GM10266 (cell line): ENCODE measurements around the gene CELF2.

ENCODE experiments used
- DNase-seq: peaks from one replicate; pipeline ENCODE4 v3.0.0; 2012; ENCODE audit errors: extremely low spot score
- CTCF ChIP-seq: IDR thresholded peaks from 2 replicates; pipeline ENCODE4 v1.5.1; 2012; ENCODE audit warnings: mild to moderate bottlenecking, low read depth; ENCODE audit not compliant: control insufficient read depth, insufficient read depth; ENCODE audit errors: missing control alignments

The CELF2 gene

GRCh38 chr10:11043039-11043438, 25.4 kb downstream of the CELF2 start:
- TF ChIP-seq CTCF, result no peak
- DNase-seq, result no peak

GRCh38 chr10:11043446-11044127, 25.9 kb downstream of the CELF2 start:
- no peak for DNase-seq
- no peak for TF ChIP-seq CTCF

DNA sequence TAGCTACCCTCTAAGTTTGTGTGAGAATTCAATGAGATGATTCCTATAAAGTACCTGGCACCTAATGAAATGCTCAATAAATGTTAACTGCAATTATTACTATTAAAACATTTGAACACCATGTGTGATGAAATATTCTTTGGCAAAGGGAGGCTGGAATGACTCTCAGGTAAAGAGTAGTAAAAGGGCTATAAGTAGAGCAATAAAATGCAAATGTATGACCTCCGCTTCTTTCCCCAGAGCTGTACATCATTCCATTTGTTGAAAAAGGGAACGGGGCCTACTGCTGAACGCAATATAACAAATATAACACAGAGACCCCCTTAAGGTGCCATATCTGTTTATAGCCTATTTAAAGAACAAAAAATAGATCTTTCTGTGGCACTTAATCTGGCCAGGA, 27.8 kb downstream of the CELF2 start:
- DNase-seq, result no peak
- no peak for TF ChIP-seq CTCF

- TF ChIP-seq CTCF, result no peak
- no peak for DNase-seq
These were observed 28.5 kb downstream of the CELF2 start for GRCh38 chr10:11045995-11046775.

GRCh38 chr10:11046776-11047160, 29.1 kb downstream of the CELF2 start:
- no peak for TF ChIP-seq CTCF
- no peak for DNase-seq

GRCh38 chr10:11048707-11049278, 31.1 kb downstream of the CELF2 start:
- no peak for DNase-seq
- TF ChIP-seq CTCF, result no peak

GRCh38 chr10:11049806-11050205, 32.1 kb downstream of the CELF2 start:
- TF ChIP-seq CTCF, result no peak
- DNase-seq, result no peak
